IMR-90 (cell line): ENCODE measurements around the gene DHH. TPM values are rescaled to one million over a fixed set of nuclear protein-coding genes. Genes with fewer than 3 reads are reported as not detected.

ENCODE experiments used
- ATAC-seq: fragments of 200-7000 bp; cut with Tn5 transposase; 2 replicates; pipeline ENCODE4 v1.9.1; 2020; ENCODE audit warnings: low read depth, mild to moderate bottlenecking, moderate library complexity
- BruUV-seq: library from RNA; stranded (reverse); fragments of 400-500 nt; replicated peaks from 2 replicates; lab custom pipeline; 2021; lab: Mats Ljungman, UMichigan
- CTCF ChIA-PET: fragments of 300-600 bp; formaldehyde crosslinking; extraction: SDS; loops from one replicate; lab custom pipeline; 2021; ENCODE audit warnings: antibody characterized with exemption; lab: Yijun Ruan, JAX
- POLR2A ChIA-PET: fragments of 300-600 bp; sonication (Branson Sonifier 250); formaldehyde crosslinking; loops from one replicate; lab custom pipeline; 2022; ENCODE audit warnings: antibody characterized with exemption; ENCODE audit not compliant: unreplicated experiment; lab: Charles Lee
- DNase-seq: peaks from one replicate; pipeline ENCODE4 v3.0.0; 2013
- H2AFZ ChIP-seq: replicated peaks from 2 replicates; pipeline ENCODE3; 2013; ENCODE audit warnings: low read length, mild to moderate bottlenecking; ENCODE audit not compliant: poor library complexity
- H2AK5ac ChIP-seq: 2 replicates; pipeline ENCODE4 v1.6.1; 2013; ENCODE audit warnings: low read depth, low read length, inconsistent platforms
- H2AK9ac ChIP-seq: replicated peaks from 2 replicates; pipeline ENCODE3; 2013; ENCODE audit warnings: mild to moderate bottlenecking, low read depth, low read length, moderate library complexity; ENCODE audit not compliant: poor library complexity
- H2BK120ac ChIP-seq: 2 replicates; pipeline ENCODE4 v1.6.1; 2013; ENCODE audit warnings: low read depth, low read length, inconsistent platforms
- H2BK15ac ChIP-seq: 3 replicates; pipeline ENCODE4 v1.6.1; 2013; ENCODE audit warnings: low read depth, low read length, inconsistent platforms
- H2BK20ac ChIP-seq: 2 replicates; pipeline ENCODE4 v1.6.1; 2013; ENCODE audit warnings: low read depth, mild to moderate bottlenecking, inconsistent platforms, low read length, moderate library complexity
- H2BK5ac ChIP-seq: 2 replicates; pipeline ENCODE4 v1.6.1; 2013; ENCODE audit warnings: mild to moderate bottlenecking, low read depth, low read length, inconsistent platforms; ENCODE audit not compliant: poor library complexity, severe bottlenecking
- H3K14ac ChIP-seq: replicated peaks from 2 replicates; pipeline ENCODE4 v1.6.1; 2013; ENCODE audit warnings: low read depth, low read length, inconsistent platforms
- H3K18ac ChIP-seq: 2 replicates; pipeline ENCODE4 v1.6.1; 2013; ENCODE audit warnings: low read depth, low read length, control low read depth
- H3K23ac ChIP-seq: 2 replicates; pipeline ENCODE4 v1.6.1; 2013; ENCODE audit warnings: low read depth, low read length, inconsistent platforms
- H3K27ac ChIP-seq: 2 replicates; pipeline ENCODE4 v1.5.1; 2013; ENCODE audit warnings: mild to moderate bottlenecking, control low read depth, low read length; ENCODE audit not compliant: insufficient read depth
- H3K27me3 ChIP-seq: 2 replicates; pipeline ENCODE4 v1.6.1; 2013; ENCODE audit warnings: low read length; ENCODE audit not compliant: control insufficient read depth, insufficient read depth
- H3K36me3 ChIP-seq: 2 replicates; pipeline ENCODE4 v1.6.1; 2013; ENCODE audit warnings: low read length, mixed read lengths; ENCODE audit not compliant: control insufficient read depth, insufficient read depth
- H3K4ac ChIP-seq: 2 replicates; pipeline ENCODE4 v1.6.1; 2013; ENCODE audit warnings: low read depth, low read length, inconsistent platforms
- H3K4me1 ChIP-seq: 2 replicates; pipeline ENCODE4 v1.6.1; 2013; ENCODE audit warnings: low read length, mixed read lengths; ENCODE audit not compliant: control insufficient read depth, insufficient read depth
- H3K4me2 ChIP-seq: 2 replicates; pipeline ENCODE4 v1.6.1; 2013; ENCODE audit warnings: low read depth, mild to moderate bottlenecking, control low read depth, low read length, moderate library complexity
- H3K4me3 ChIP-seq: 2 replicates; pipeline ENCODE4 v1.5.1; 2013; ENCODE audit warnings: low read depth, mild to moderate bottlenecking, control low read depth, low read length, moderate library complexity; ENCODE audit not compliant: insufficient read depth
- H3K56ac ChIP-seq: 2 replicates; pipeline ENCODE4 v1.6.1; 2013; ENCODE audit warnings: low read length, inconsistent platforms; ENCODE audit not compliant: insufficient read depth; ENCODE audit errors: extremely low read depth
- H3K79me1 ChIP-seq, 2 experiments: 2 replicates each; pipeline ENCODE4 v1.6.1; 2013; ENCODE audit warnings: low read length in 2 of 2, inconsistent platforms in 1 of 2, low read depth in 1 of 2
- H3K9ac ChIP-seq: 2 replicates; pipeline ENCODE4 v1.6.1; 2013; ENCODE audit warnings: low read depth, low read length, control low read depth
- H3K9me1 ChIP-seq: 2 replicates; pipeline ENCODE4 v1.6.1; 2013; ENCODE audit warnings: low read length, inconsistent platforms; ENCODE audit not compliant: insufficient read depth
- H3K9me3 ChIP-seq: 2 replicates; pipeline ENCODE4 v1.6.1; 2013; ENCODE audit warnings: low read length; ENCODE audit not compliant: control insufficient read depth, insufficient read depth
- H4K20me1 ChIP-seq: 2 replicates; pipeline ENCODE4 v1.6.1; 2013; ENCODE audit warnings: low read length, inconsistent platforms; ENCODE audit not compliant: insufficient read depth
- H4K5ac ChIP-seq: 2 replicates; pipeline ENCODE4 v1.6.1; 2013; ENCODE audit warnings: mild to moderate bottlenecking, low read depth, low read length, control low read depth
- H4K8ac ChIP-seq, 2 experiments: 2 replicates each; pipeline ENCODE4 v1.6.1; 2013; ENCODE audit warnings: low read depth in 2 of 2, low read length in 2 of 2, control low read depth in 1 of 2, inconsistent platforms in 1 of 2
- H4K91ac ChIP-seq: 2 replicates; pipeline ENCODE4 v1.6.1; 2013; ENCODE audit warnings: low read depth, low read length, inconsistent platforms; ENCODE audit not compliant: insufficient read depth
- BHLHE40 ChIP-seq: fragments of 150-350 bp; IDR thresholded peaks from 2 replicates; pipeline ENCODE4 v1.6.1; 2016; ENCODE audit warnings: mild to moderate bottlenecking, low read depth, low read length
- CEBPB ChIP-seq: IDR thresholded peaks from 2 replicates; pipeline ENCODE4 v1.6.1; 2012; ENCODE audit warnings: low read depth, low read length, improper control_type of control experiment
- CHD1 ChIP-seq: IDR thresholded peaks from 2 replicates; pipeline ENCODE4 v1.6.1; 2012; ENCODE audit warnings: low read depth, low read length, improper control_type of control experiment
- CTCF ChIP-seq: conservative IDR thresholded peaks from 2 replicates; pipeline ENCODE4 v1.5.1; 2012; ENCODE audit warnings: mild to moderate bottlenecking, low read depth, low read length, improper control_type of control experiment
- ELK1 ChIP-seq: fragments of 150-350 bp; IDR thresholded peaks from 2 replicates; pipeline ENCODE4 v1.6.1; 2016; ENCODE audit warnings: low read depth, mild to moderate bottlenecking, low read length, moderate library complexity, borderline replicate concordance
- FOS ChIP-seq: fragments of 150-350 bp; IDR thresholded peaks from 2 replicates; pipeline ENCODE4 v1.6.1; 2016; ENCODE audit warnings: low read depth, low read length
- MXI1 ChIP-seq: IDR thresholded peaks from 2 replicates; pipeline ENCODE4 v1.6.1; 2012; ENCODE audit warnings: low read depth, mild to moderate bottlenecking, low read length, moderate library complexity, borderline replicate concordance
- NFE2L2 ChIP-seq: fragments of 150-350 bp; IDR thresholded peaks from 2 replicates; pipeline ENCODE4 v1.6.1; 2016; ENCODE audit warnings: low read depth, mild to moderate bottlenecking, low read length
- POLR2A ChIP-seq: IDR thresholded peaks from 2 replicates; pipeline ENCODE4 v1.6.1; 2012; ENCODE audit warnings: mild to moderate bottlenecking, low read depth, low read length
- RAD21 ChIP-seq: IDR thresholded peaks from 2 replicates; pipeline ENCODE4 v1.6.1; 2012; ENCODE audit warnings: low read length, improper control_type of control experiment
- SMC3 ChIP-seq: fragments of 150-350 bp; IDR thresholded peaks from 2 replicates; pipeline ENCODE4 v1.6.1; 2016; ENCODE audit warnings: low read depth, mild to moderate bottlenecking, antibody characterized with exemption, low read length, moderate library complexity
- USF2 ChIP-seq: fragments of 150-350 bp; IDR thresholded peaks from 2 replicates; pipeline ENCODE4 v1.6.1; 2017; ENCODE audit warnings: mild to moderate bottlenecking, antibody characterized with exemption, low read length, low read depth
- WGBS, 2 experiments: methylation state at CpG; one replicate each; pipeline versions ENCODE4 v1.1.5 to v1.1.7; 2013; ENCODE audit warnings: missing lambda C conversion rate in 2 of 2; ENCODE audit not compliant: insufficient read length in 1 of 2; ENCODE audit errors: extremely low coverage in 2 of 2; 5-methylcytosine and 5-hydroxymethylcytosine counted together
- dilution Hi-C: fragments of 300-500 bp; cut with HindIII; formaldehyde crosslinking; loops from one replicate; pipeline ENCODE4 v1.14.3; 2018; ENCODE audit warnings: low sequenced_read_pairs; ENCODE audit not compliant: unreplicated experiment
- in situ Hi-C: fragments of 300-500 bp; cut with MboI; formaldehyde crosslinking; loops from 3 replicates; pipeline ENCODE4 v1.14.3; 2019; ENCODE audit warnings: low sequenced_read_pairs, inconsistent platforms, mixed read lengths
- intact Hi-C: fragments of 100-400 bp; cut with micrococcal nuclease; formaldehyde crosslinking; loops from 2 replicates; pipeline ENCODE4 v1.10.0; 2022
- polyA plus RNA-seq, 3 experiments: library from polyadenylated mRNA; depleted of rRNA; stranded (reverse); fragments of >200 nt; gene quantifications; 2 replicates each; pipeline ENCODE4 v1.2.3, GENCODE V29; 2012; ENCODE audit warnings: low replicate concordance in 1 of 3
- total RNA-seq: library from RNA; depleted of rRNA; stranded (reverse); fragments of >200 nt; gene quantifications from 2 replicates; pipeline ENCODE4 v1.2.3, GENCODE V29; 2012

DHH gene
- total and polyA plus RNA-seq, 2 of the 4 experiments (the other 2 are of a cell fraction) = under 0.01 to 0.07 TPM

GRCh38 chr12:49044660-49045059 is 49.9 kb downstream of the DHH start:
- Histone ChIP-seq H3K9me1 (0 out of 2 replicates have a peak, but pooled peaks cover 3% of the 10 kb centered on the region), H2BK120ac (no peak overlapping the region), H3K18ac (no peak overlapping the region), H3K4me3 (no peak overlapping the region), H2AK9ac (no peak overlapping the region), H3K9me3 (no peaks in the 10 kb centered on the region), H2BK15ac (no peak overlapping the region), H3K27me3 (no peaks in the 10 kb centered on the region), H2AK5ac (no peak overlapping the region), H4K8ac (no peak overlapping the region), H2BK20ac (no peak overlapping the region), H3K4ac (no peak overlapping the region), H3K4me1 (peaks cover under 1% of the 10 kb centered on the region), H4K20me1 (peaks cover 37% of the 10 kb centered on the region), H4K91ac (no peak overlapping the region), H3K23ac (no peak overlapping the region), H3K27ac (no peak overlapping the region), H3K56ac (no peak overlapping the region), H2BK5ac (no peak overlapping the region), H3K9ac (no peak overlapping the region), H4K5ac (no peak overlapping the region), H2AFZ (no peak overlapping the region), H3K79me1 (peaks cover 42 to 55% of the 10 kb centered on the region in 2 experiments), H3K4me2 (no peak overlapping the region), H3K14ac (no peak overlapping the region), H3K36me3 (peaks cover 85% of the 10 kb centered on the region)
- ChIA-PET POLR2A (interaction anchor here (0.6 kb wide), 1 partner anchor 112 kb away, joined by 4 read pairs; no protein-coding TSS in a partner anchor), CTCF (no interaction called here)
- no peak for ATAC-seq
- WGBS, 2 experiments = 99% methylated on average over 12 of the region's 12 CpGs; no CpG with 5 or more reads in 1 of the 2 experiments
- intact Hi-C loops = no loop called here
- in situ Hi-C loops = no loop called here
- no TSS peak for BruUV-seq
- no peak for DNase-seq
- dilution Hi-C loops = no loop called here
- TF ChIP-seq CEBPB = no peak
- no peak for TF ChIP-seq CTCF
- no peak for TF ChIP-seq MXI1
- TF ChIP-seq CHD1 = no peak
- TF ChIP-seq SMC3 = no peak
- TF ChIP-seq NFE2L2 = no peak
- no peak for TF ChIP-seq BHLHE40
- no peak for TF ChIP-seq FOS
- TF ChIP-seq RAD21 = no peak
- no peak for TF ChIP-seq POLR2A
- TF ChIP-seq ELK1 = no peak
- TF ChIP-seq USF2 = no peak
